K562 (cell line): Measurements from ENCODE around the gene ZFAND6. TPM values are rescaled to one million over a fixed set of nuclear protein-coding genes. Genes with fewer than 3 reads are reported as not detected.

Experiments used
- ATAC-seq: fragments of 200-7000 bp; cut with Tn5 transposase; 3 replicates; pipeline ENCODE4 v1.9.1; 2020; ENCODE audit warnings: moderate library complexity
- BruUV-seq: library from RNA; stranded (reverse); fragments of 400-500 nt; replicated peaks from 2 replicates; lab custom pipeline; 2021; lab: Mats Ljungman, UMichigan
- CTCF ChIA-PET: fragments of 300-600 bp; formaldehyde crosslinking; extraction: SDS; loops from one replicate; lab custom pipeline; 2021; ENCODE audit warnings: low intra/inter-chr PET ratio; lab: Yijun Ruan, JAX
- POLR2A ChIA-PET: fragments of 300-600, 350-650 bp; sonication (Branson Sonifier 250); formaldehyde crosslinking; extraction: SDS; loops from one replicate; lab custom pipeline; 2021; ENCODE audit warnings: antibody characterized with exemption, inconsistent platforms; lab: Yijun Ruan, JAX
- DNase-seq, 4 experiments: peaks; one replicate each; pipeline versions ENCODE4 v3.0.0 to v3.0.0-alpha.2; 2011 to 2018; ENCODE audit warnings: low spot score in 3 of 4, mixed read lengths in 3 of 4; ENCODE audit errors: extremely low read depth in 1 of 4
- FAIRE-seq: peaks from 2 replicates; lab custom pipeline; 2011; peaks lifted over from hg19 to GRCh38; lab: Jason Lieb, UNC
- H2AFZ ChIP-seq: 2 replicates; pipeline ENCODE4 v1.6.0; 2011; ENCODE audit warnings: low read depth, low read length, control low read depth, inconsistent platforms
- H3K27ac ChIP-seq: fragments of 200-600 bp; 3 replicates; pipeline ENCODE4 v1.8.0; 2011; ENCODE audit warnings: low read depth, mild to moderate bottlenecking, control low read depth, inconsistent platforms, low read length, moderate library complexity, mixed read lengths; ENCODE audit errors: extremely low read depth
- H3K27me3 ChIP-seq, 2 experiments: fragments of 300-600 bp in 1 of 2; 2 replicates in 1 of 2; 3 replicates in 1 of 2; pipeline versions ENCODE4 v1.6.0 to v1.8.0; 2011; ENCODE audit warnings: inconsistent platforms in 2 of 2, low read length in 2 of 2, mild to moderate bottlenecking in 1 of 2, mixed read lengths in 1 of 2, moderate library complexity in 1 of 2; ENCODE audit not compliant: control insufficient read depth in 2 of 2, insufficient read depth in 2 of 2
- H3K36me3 ChIP-seq: fragments of 300-600 bp; 3 replicates; pipeline ENCODE4 v1.8.0; 2011; ENCODE audit warnings: mild to moderate bottlenecking, low read length, inconsistent platforms; ENCODE audit not compliant: control insufficient read depth, insufficient read depth
- H3K4me1 ChIP-seq, 2 experiments: fragments of 200-600 bp in 1 of 2; replicated peaks in 1 of 2; 2 replicates in 1 of 2; 3 replicates in 1 of 2; pipeline versions ENCODE4 v1.5.1 to v1.8.0; 2011; ENCODE audit warnings: inconsistent platforms in 2 of 2, low read length in 2 of 2, mild to moderate bottlenecking in 1 of 2, mixed read lengths in 1 of 2, moderate library complexity in 1 of 2; ENCODE audit not compliant: control insufficient read depth in 2 of 2, insufficient read depth in 2 of 2
- H3K4me2 ChIP-seq: 2 replicates; pipeline ENCODE4 v1.6.1; 2011; ENCODE audit warnings: low read length, control low read depth, inconsistent platforms, mixed read lengths; ENCODE audit not compliant: insufficient read depth
- H3K4me3 ChIP-seq: fragments of 200-600 bp; sonication (generic), shearing (Covaris generic); 2 replicates; pipeline ENCODE4 v1.5.1; 2016; ENCODE audit warnings: control low read depth, inconsistent platforms
- H3K79me2 ChIP-seq: fragments of 200-600 bp; 3 replicates; pipeline ENCODE4 v1.8.0; 2011; ENCODE audit warnings: low read length, inconsistent platforms; ENCODE audit not compliant: control insufficient read depth, insufficient read depth
- H3K9ac ChIP-seq, 2 experiments: 2 replicates each; pipeline versions ENCODE4 v1.6.0 to v1.6.1; 2011; ENCODE audit warnings: low read depth in 2 of 2, low read length in 2 of 2, control low read depth in 1 of 2, inconsistent platforms in 1 of 2, mild to moderate bottlenecking in 1 of 2, mixed read lengths in 1 of 2; ENCODE audit not compliant: insufficient read depth in 1 of 2
- H3K9me1 ChIP-seq: one replicate; pipeline ENCODE4 v1.6.0; 2011; ENCODE audit warnings: inconsistent platforms, mild to moderate bottlenecking, low read length, moderate library complexity; ENCODE audit not compliant: control insufficient read depth, insufficient read depth
- H3K9me3 ChIP-seq: replicated peaks from 2 replicates; pipeline ENCODE4 v1.5.1; 2011; ENCODE audit warnings: low read depth, low read length, inconsistent platforms; ENCODE audit not compliant: control insufficient read depth, insufficient read depth
- H4K20me1 ChIP-seq: replicated peaks from 2 replicates; pipeline ENCODE4 v1.6.1; 2011; ENCODE audit warnings: low read length, inconsistent platforms, mixed read lengths; ENCODE audit not compliant: control insufficient read depth, insufficient read depth
- ARID1B ChIP-seq: fragments of 450-650 bp; IDR thresholded peaks from 2 replicates; pipeline ENCODE4 v1.6.1; 2016; ENCODE audit warnings: antibody characterized with exemption, mild to moderate bottlenecking, inconsistent platforms
- BCL6 ChIP-seq: fragments of 250-450 bp; sonication (Bioruptor Pico); IDR thresholded peaks from 2 replicates; pipeline ENCODE4 v1.4.0; 2020
- CSDE1 ChIP-seq, 2 experiments: fragments of 450-650 bp; IDR thresholded peaks; 2 replicates each; pipeline ENCODE4 v1.6.1; 2016; ENCODE audit warnings: mild to moderate bottlenecking in 1 of 2
- FOXK1 ChIP-seq: sonication (generic); formaldehyde crosslinking; IDR thresholded peaks from 2 replicates; pipeline ENCODE4 v1.8.0; 2022; ENCODE audit warnings: missing genetic modification reagents, mild to moderate bottlenecking, borderline replicate concordance
- HDAC2 ChIP-seq: fragments of 450-650 bp; IDR thresholded peaks from 2 replicates; pipeline ENCODE4 v1.6.1; 2016; ENCODE audit warnings: mild to moderate bottlenecking
- HMG20A ChIP-seq: fragments of 450-650 bp; formaldehyde crosslinking; conservative IDR thresholded peaks from 2 replicates; pipeline ENCODE4 v1.4.0; 2020; ENCODE audit warnings: mild to moderate bottlenecking, mixed read lengths
- HNRNPL ChIP-seq: fragments of 200-400 bp; formaldehyde crosslinking; IDR thresholded peaks from 2 replicates; pipeline ENCODE4 v1.6.1; 2017; ENCODE audit warnings: low read depth, mild to moderate bottlenecking, low read length
- HNRNPLL ChIP-seq: fragments of 200-400 bp; formaldehyde crosslinking; IDR thresholded peaks from 2 replicates; pipeline ENCODE4 v1.6.1; 2017; ENCODE audit warnings: low read length, low read depth, mild to moderate bottlenecking; ENCODE audit not compliant: poor library complexity, severe bottlenecking
- KAT2B ChIP-seq: IDR thresholded peaks from one replicate; pipeline ENCODE4 v1.6.1; 2012; ENCODE audit warnings: low read depth, mild to moderate bottlenecking, control low read depth, inconsistent platforms, low read length, moderate library complexity
- MIER1 ChIP-seq: fragments of 450-650 bp; IDR thresholded peaks from 2 replicates; pipeline ENCODE4 v1.6.1; 2016; ENCODE audit warnings: antibody characterized with exemption, mild to moderate bottlenecking, low read depth
- SMARCC2 ChIP-seq: fragments of 450-650 bp; IDR thresholded peaks from 2 replicates; pipeline ENCODE4 v1.6.1; 2017; ENCODE audit warnings: antibody characterized with exemption, moderate library complexity, mild to moderate bottlenecking, low read depth
- SOX6 ChIP-seq: fragments of 450-650 bp; IDR thresholded peaks from 2 replicates; pipeline ENCODE4 v1.6.1; 2014; ENCODE audit warnings: mild to moderate bottlenecking
- SREBF2 ChIP-seq: sonication (generic); formaldehyde crosslinking; IDR thresholded peaks from 2 replicates; pipeline ENCODE4 v1.4.0; 2020; ENCODE audit warnings: mild to moderate bottlenecking, missing genetic modification reagents
- U2AF2 ChIP-seq: fragments of 200-400 bp; formaldehyde crosslinking; optimal IDR thresholded peaks from 2 replicates; pipeline ENCODE3; 2017; ENCODE audit warnings: low read depth, mild to moderate bottlenecking, low read length
- ZNF274 ChIP-seq: IDR thresholded peaks from 2 replicates; pipeline ENCODE4 v1.6.1; 2011; ENCODE audit warnings: low read depth, mild to moderate bottlenecking, low read length, moderate library complexity, borderline replicate concordance
- ZNF354B ChIP-seq: fragments of 250-450 bp; sonication (Bioruptor Pico); IDR thresholded peaks from 2 replicates; pipeline ENCODE4 v1.4.0; 2020
- ZNF696 ChIP-seq: fragments of 250-450 bp; sonication (Bioruptor Pico); conservative IDR thresholded peaks from 2 replicates; pipeline ENCODE4 v1.4.0; 2020; ENCODE audit warnings: mild to moderate bottlenecking, moderate library complexity
- WGBS: fragments of 100-300 bp; shearing (Covaris generic); methylation state at CpG from one replicate; pipeline ENCODE4 v1.1.6; 2016; ENCODE audit warnings: low coverage, mixed read lengths; ENCODE audit not compliant: insufficient coverage; ENCODE audit errors: missing lambda C conversion rate; 5-methylcytosine and 5-hydroxymethylcytosine counted together
- in situ Hi-C: fragments of 300-500 bp; cut with MboI; formaldehyde crosslinking; loops from 4 replicates; pipeline ENCODE4 v1.15.0; 2018; ENCODE audit warnings: inconsistent platforms, mixed read lengths
- intact Hi-C: fragments of 100-400 bp; cut with micrococcal nuclease; formaldehyde crosslinking; loops from 2 replicates; pipeline ENCODE4 v1.14.2; 2022
- polyA plus RNA-seq, 8 experiments: library from polyadenylated mRNA; depleted of rRNA in 4 of 8; stranded (reverse) in 5 of 8; unstranded in 3 of 8; fragments of >200 nt; fragmentation: Nextera tagmentation in 2 of 8; fragmentation: Illumina TruSeq in 1 of 8; extraction: Ambion mirVana in 2 of 8; extraction: Trizol in 1 of 8; gene quantifications; 2 replicates each; pipeline versions ENCODE4 v1.2.1 to v1.2.3, GENCODE V29; 2011 to 2014; ENCODE audit warnings: inconsistent platforms in 1 of 8, missing spikeins in 1 of 8
- total RNA-seq, 7 experiments: library from RNA; depleted of rRNA in 6 of 7; stranded (reverse); fragments of >200 nt in 6 of 7; fragmentation: Illumina TruSeq in 2 of 7; extraction: Trizol in 2 of 7; gene quantifications; 2 replicates each; pipeline versions ENCODE4 v1.2.1 to v1.2.3, GENCODE V29; 2011 to 2021; ENCODE audit warnings: low replicate concordance in 1 of 7
- TF ChIP-seq, protein P1 (sequence below), 2 experiments: fragments of 250-450 bp in 1 of 2; fragments of 450-650 bp in 1 of 2; sonication (Bioruptor Pico) in 1 of 2; IDR thresholded peaks; 2 replicates each; pipeline versions ENCODE4 v1.6.1 to v1.8.0; 2016 to 2021; ENCODE audit warnings: mild to moderate bottlenecking in 2 of 2, moderate library complexity in 2 of 2, missing compliant biosample characterization in 1 of 2, missing genetic modification characterization in 1 of 2
- TF ChIP-seq, protein P2 (sequence below): sonication (generic); formaldehyde crosslinking; IDR thresholded peaks from 2 replicates; pipeline ENCODE4 v1.9.0; 2022; ENCODE audit warnings: mild to moderate bottlenecking, missing genetic modification reagents
- TF ChIP-seq, protein P3 (sequence below): sonication (generic); formaldehyde crosslinking; IDR thresholded peaks from 2 replicates; pipeline ENCODE4 v1.8.1; 2023; ENCODE audit warnings: mild to moderate bottlenecking, missing genetic modification reagents
- TF ChIP-seq, protein P4 (sequence below): fragments of 250-450 bp; sonication (Bioruptor Pico); IDR thresholded peaks from 2 replicates; pipeline ENCODE4 v1.8.0; 2021; ENCODE audit warnings: borderline replicate concordance, mild to moderate bottlenecking, moderate library complexity; ENCODE audit not compliant: poor library complexity, severe bottlenecking

ZFAND6 gene
- total and polyA plus RNA-seq, 9 of the 15 experiments (the other 6 are each of a cell fraction or from before 2014, with no cell fraction given), result 53.9 to 206 (median 88.9) TPM

DNA sequence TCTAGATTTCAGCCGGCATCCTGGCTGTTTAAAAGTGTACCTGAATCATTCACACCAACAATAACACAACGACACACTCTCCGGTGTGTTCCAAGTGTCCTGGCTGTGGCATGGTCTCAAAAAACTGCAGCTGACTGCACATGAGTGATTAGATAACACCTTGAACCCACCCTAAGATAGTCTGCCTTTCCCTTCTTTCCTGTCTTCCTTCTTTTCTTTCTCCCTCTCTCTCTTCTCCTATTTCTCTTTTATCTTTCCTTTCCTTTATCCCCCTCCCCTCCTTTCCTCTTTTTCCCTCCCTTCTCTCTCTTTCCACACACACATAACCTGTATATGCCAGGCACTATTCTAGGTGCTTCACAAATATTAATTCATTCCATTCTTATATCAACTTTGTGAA is 92.1 kb downstream of the ZFAND6 start:
- in situ Hi-C loops (loop anchor here (25.0 kb wide), 1 partner anchor 264 kb away; the partner anchor contains the start of gene MTHFS), intact Hi-C loops (loop anchor here (10.0 kb wide), 1 partner anchor 257 kb away; the partner anchor contains the start of gene MTHFS)
- peaks cover 27% of the 10 kb centered on the region for H3K79me2 ChIP-seq
- no peak for ATAC-seq
- no peaks in the 10 kb centered on the region for H3K9me1 ChIP-seq
- peak overlapping the region; percentile 91 for H2AFZ ChIP-seq
- WGBS, result 0% methylated on average over 3 of the region's 3 CpGs
- H3K27me3 ChIP-seq, result no peaks in the 10 kb centered on the region
- no peak for FAIRE-seq
- ChIA-PET POLR2A (interaction anchor here (0.6 to 2.2 kb wide), 4 partner anchors 9 to 165 kb away, joined by 3 to 6 read pairs (median 4); no protein-coding TSS in a partner anchor), CTCF (no interaction called here)
- peak in 1 of 4 experiments; percentile 57 for DNase-seq
- peak overlapping the region; percentile 90 for H3K4me2 ChIP-seq
- H3K36me3 ChIP-seq, result peaks cover 13% of the 10 kb centered on the region; the same call in 1 of the 3 replicates
- no peaks in the 10 kb centered on the region for H3K9me3 ChIP-seq
- peak overlapping the region; percentile 53 to 84; a peak in 3 of 4 replicates for H3K9ac ChIP-seq
- peaks cover 25 to 44% of the 10 kb centered on the region in 2 experiments for H3K4me1 ChIP-seq
- BruUV-seq, result no TSS peak
- peak overlapping the region; percentile 68; the same call in 2 of the 3 replicates for H3K27ac ChIP-seq
- H3K4me3 ChIP-seq, result peak overlapping the region; percentile 47; the same call in 1 of the 2 replicates
- H4K20me1 ChIP-seq, result no peaks in the 10 kb centered on the region
- TF ChIP-seq ZNF354B (CRISPR knock-in tag) (no peak), BCL6 (CRISPR knock-in tag) (no peak), CSDE1 (IDR thresholded peaks at IDR 0.05) (0 out of 4 replicates have a peak, but pooled peaks of 1 of the 2 experiments have one; percentile 17), SMARCC2 (no peak), ZNF274 (no peak), FOXK1 (CRISPR knock-in tag) (no peak), MIER1 (peak; percentile 54; the same call in 1 of the 2 replicates), U2AF2 (no peak), ZNF696 (CRISPR knock-in tag) (no peak), HMG20A (no peak), HNRNPL (no peak), HNRNPLL (no peak), SREBF2 (CRISPR knock-in tag) (no peak), SOX6 (no peak), ARID1B (peak; percentile 68), HDAC2 (no peak), KAT2B (no peak)
- TF ChIP-seq, protein P1, sequence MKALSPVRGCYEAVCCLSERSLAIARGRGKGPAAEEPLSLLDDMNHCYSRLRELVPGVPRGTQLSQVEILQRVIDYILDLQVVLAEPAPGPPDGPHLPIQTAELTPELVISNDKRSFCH (CRISPR knock-in tag; IDR thresholded peaks at IDR 0.05), result no peak
- TF ChIP-seq, protein P1 (tag; IDR thresholded peaks at IDR 0.05), result no peak
- TF ChIP-seq, protein P2, sequence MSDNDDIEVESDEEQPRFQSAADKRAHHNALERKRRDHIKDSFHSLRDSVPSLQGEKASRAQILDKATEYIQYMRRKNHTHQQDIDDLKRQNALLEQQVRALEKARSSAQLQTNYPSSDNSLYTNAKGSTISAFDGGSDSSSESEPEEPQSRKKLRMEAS (CRISPR knock-in tag), result no peak
- TF ChIP-seq, protein P3, sequence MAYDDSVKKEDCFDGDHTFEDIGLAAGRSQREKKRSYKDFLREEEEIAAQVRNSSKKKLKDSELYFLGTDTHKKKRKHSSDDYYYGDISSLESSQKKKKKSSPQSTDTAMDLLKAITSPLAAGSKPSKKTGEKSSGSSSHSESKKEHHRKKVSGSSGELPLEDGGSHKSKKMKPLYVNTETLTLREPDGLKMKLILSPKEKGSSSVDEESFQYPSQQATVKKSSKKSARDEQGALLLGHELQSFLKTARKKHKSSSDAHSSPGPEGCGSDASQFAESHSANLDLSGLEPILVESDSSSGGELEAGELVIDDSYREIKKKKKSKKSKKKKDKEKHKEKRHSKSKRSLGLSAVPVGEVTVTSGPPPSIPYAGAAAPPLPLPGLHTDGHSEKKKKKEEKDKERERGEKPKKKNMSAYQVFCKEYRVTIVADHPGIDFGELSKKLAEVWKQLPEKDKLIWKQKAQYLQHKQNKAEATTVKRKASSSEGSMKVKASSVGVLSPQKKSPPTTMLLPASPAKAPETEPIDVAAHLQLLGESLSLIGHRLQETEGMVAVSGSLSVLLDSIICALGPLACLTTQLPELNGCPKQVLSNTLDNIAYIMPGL, result no peak
- TF ChIP-seq, protein P4, sequence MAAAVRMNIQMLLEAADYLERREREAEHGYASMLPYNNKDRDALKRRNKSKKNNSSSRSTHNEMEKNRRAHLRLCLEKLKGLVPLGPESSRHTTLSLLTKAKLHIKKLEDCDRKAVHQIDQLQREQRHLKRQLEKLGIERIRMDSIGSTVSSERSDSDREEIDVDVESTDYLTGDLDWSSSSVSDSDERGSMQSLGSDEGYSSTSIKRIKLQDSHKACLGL, result no peak
